EH (cell line): Measurements from ENCODE around the gene ST6GALNAC2.
A peak's percentile ranks its signal among the peaks of the same experiment; 100 is the strongest.
"Not testable (repeated sequence)": the region's sequence is repeated elsewhere in the genome, so short reads cannot be mapped to it uniquely, and the experiment has no call there.

Experiments
- DNase-seq: peaks from one replicate; pipeline ENCODE4 v3.0.0-alpha.2; 2015; ENCODE audit warnings: low read depth

ST6GALNAC2 gene

GRCh38 chr17:76527430-76528111 lies 58.1 kb downstream of the ST6GALNAC2 start:
- DNase-seq, result peak; percentile 79

DNA sequence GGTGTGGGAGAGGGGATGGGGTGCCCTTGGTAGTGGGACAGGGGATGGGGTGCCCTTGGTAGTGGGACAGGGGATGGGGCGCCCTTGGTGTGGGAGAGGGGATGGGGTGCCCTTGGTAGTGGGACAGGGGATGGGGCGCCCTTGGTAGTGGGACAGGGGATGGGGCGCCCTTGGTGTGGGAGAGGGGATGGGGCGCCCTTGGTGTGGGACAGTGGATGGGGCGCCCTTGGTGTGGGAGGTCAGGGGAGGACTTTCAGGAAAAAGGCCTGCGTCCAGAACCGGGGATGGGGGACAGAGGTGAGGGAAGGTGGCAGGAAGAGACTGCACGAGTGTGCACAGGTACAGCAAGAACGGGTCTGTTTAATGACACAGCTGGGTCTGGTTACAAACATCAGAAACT lies 58.6 kb downstream of the ST6GALNAC2 start:
- DNase-seq, result not testable (repeated sequence)

DNA sequence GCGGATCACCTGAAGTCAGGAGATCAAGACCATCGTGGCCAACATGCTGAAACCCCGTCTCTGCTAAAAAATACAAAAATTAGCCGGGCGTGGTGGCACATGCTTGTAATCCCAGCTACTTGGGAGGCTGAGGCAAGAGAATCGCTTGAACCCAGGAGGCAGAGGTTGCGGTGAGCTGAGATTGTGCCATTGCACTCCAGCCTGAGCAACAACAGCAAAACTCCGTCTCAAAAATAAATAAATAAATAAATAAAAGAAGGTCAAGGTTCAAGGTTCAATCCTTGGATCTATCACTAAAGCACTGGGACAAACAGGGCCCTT lies 60.2 kb downstream of the ST6GALNAC2 start:
- not testable (repeated sequence) for DNase-seq

GRCh38 chr17:76524598-76525512 lies 60.8 kb downstream of the ST6GALNAC2 start:
- peak; percentile 43 for DNase-seq

DNA sequence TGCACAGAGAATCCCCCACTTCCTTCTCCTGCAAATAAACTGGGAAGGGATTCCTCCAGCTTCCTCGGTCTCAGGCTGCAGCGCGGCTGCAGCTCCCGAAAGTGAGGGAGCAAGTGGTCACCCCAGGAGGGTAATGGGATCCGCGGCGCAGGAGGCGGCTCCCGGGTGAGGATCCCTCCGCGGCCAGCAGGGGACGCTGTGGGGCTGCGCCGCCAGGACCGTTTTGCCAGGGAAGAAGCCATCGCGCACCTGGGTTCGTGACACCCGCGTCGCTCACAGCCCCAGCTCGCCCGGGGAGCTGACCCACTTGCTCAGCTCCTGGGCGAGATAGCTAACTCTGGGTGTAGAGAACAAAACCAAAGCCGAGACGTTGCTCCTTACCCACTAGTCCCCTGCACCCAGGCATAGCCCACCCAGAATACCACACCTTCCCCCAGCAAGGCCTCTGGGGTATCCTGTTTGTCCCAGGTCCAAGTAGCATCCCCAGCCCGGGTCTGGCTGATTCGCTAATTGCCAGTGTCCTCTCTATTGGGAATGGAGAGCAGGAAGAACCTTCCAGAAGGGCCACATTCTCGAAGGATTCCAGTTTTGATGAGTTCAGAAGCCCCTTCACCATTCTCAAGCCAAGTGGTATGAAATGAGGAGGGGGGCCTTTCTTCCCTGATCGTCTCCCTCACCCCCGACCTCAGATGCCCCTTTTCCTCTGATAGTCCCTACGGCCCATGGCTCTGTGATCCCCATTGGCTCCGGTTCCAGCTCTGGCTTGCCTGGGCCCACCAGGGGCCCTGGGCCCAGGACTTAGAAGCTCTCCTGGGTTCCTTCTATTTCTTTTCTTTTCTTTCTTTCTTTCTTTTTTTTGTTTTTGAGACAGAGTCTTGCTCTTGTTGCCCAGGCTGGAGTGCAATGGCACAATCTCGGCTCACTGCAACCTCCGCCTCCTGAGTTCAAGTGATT lies 62.3 kb downstream of the ST6GALNAC2 start:
- DNase-seq, result peak; percentile 60

GRCh38 chr17:76521683-76522082 lies 64.0 kb downstream of the ST6GALNAC2 start:
- DNase-seq, result not testable (repeated sequence)

GRCh38 chr17:76521262-76521661 lies 64.4 kb downstream of the ST6GALNAC2 start:
- DNase-seq, result no peak

DNA sequence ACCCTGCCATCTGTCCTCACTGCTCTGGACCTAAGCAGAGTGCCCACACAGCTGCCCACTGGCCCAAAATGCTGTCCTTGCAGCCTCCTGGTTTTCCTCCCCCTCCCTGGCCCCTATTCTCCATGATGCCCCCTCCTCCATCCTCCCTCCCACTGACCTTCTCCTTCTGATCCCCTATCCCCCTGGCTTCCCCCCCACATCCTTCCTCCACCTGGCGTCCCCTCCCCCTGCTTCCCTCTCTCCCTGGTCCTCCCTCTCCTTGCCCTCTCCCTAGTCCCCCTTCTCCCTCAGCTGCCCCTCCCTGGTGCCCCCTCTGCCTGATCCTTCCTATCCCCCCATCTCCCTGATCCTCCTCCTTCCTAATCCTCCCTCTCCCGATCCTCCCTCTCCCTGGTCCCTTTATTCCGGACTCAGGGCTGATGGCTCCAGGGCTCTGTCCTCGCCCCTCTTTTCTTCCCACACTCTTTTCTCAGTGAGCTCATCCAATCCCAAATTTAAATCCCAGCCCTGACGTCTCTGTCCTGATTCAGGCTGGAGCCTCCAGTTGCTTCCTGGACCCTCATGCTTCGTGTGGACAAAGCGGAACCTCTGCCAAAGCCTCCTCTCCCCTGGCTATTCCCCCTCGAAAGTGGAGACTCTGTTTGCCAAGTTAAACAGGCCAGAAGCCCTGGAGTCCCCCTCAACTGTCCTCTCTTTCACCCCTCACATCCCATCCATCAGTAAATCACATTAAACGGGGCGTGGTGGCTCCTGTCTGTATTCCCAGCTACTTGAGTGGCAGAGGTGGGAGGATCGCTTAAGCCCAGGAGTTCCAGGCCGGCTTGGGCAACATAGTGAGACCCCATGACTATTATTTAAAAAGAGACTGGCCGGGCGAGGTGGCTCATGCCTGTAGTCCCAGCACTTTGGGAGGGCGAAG lies 66.4 kb downstream of the ST6GALNAC2 start:
- no peak for DNase-seq

GRCh38 chr17:76517638-76518038 lies 68.0 kb downstream of the ST6GALNAC2 start:
- DNase-seq, result no peak
